A549 (cell line): Measurements from ENCODE around the gene FCGR3B.
"Not testable (repeated sequence)": the region's sequence is repeated elsewhere in the genome, so short reads cannot be mapped to it uniquely, and the experiment has no call there.

Source experiments
- CHD2 ChIP-seq: fragments of 150-350 bp; IDR thresholded peaks from 2 replicates; pipeline ENCODE4 v1.6.1; 2014; ENCODE audit warnings: low read length; ENCODE audit not compliant: partially characterized antibody
- EP300 ChIP-seq, 2 experiments: fragments of >200 bp; sonication (Bioruptor Twin); formaldehyde crosslinking; IDR thresholded peaks; 2 replicates in 1 of 2; 3 replicates in 1 of 2; pipeline ENCODE4 v1.6.1; 2016 to 2017
- MAZ ChIP-seq: fragments of 150-350 bp; IDR thresholded peaks from 2 replicates; pipeline ENCODE4 v1.6.1; 2014; ENCODE audit warnings: antibody characterized with exemption, low read depth, low read length, borderline replicate concordance
- NFE2L2 ChIP-seq: fragments of 150-350 bp; conservative IDR thresholded peaks from 2 replicates; pipeline ENCODE4 v1.6.1; 2014; ENCODE audit warnings: low read length
- NR3C1 ChIP-seq: fragments of >200 bp; sonication (Bioruptor Twin); formaldehyde crosslinking; IDR thresholded peaks from 3 replicates; pipeline ENCODE4 v1.6.1; 2017
- PHF8 ChIP-seq: fragments of 200-600 bp; sonication (generic); IDR thresholded peaks from 2 replicates; pipeline ENCODE4 v1.6.1; 2016; ENCODE audit warnings: low read depth, mild to moderate bottlenecking, antibody characterized with exemption, moderate library complexity, borderline replicate concordance
- POLR2A ChIP-seq: IDR thresholded peaks from 2 replicates; pipeline ENCODE4 v1.6.1; 2012; ENCODE audit warnings: mild to moderate bottlenecking, low read length
- RNF2 ChIP-seq: fragments of 200-600 bp; sonication (generic); IDR thresholded peaks from 2 replicates; pipeline ENCODE4 v1.6.1; 2016; ENCODE audit warnings: low read depth, mild to moderate bottlenecking, antibody characterized with exemption, moderate library complexity, borderline replicate concordance
- TFCP2L1 ChIP-seq: fragments of 250-450 bp; sonication (Bioruptor Pico); IDR thresholded peaks from 2 replicates; pipeline ENCODE4 v1.5.0; 2021; ENCODE audit warnings: mild to moderate bottlenecking
- ZC3H11A ChIP-seq: fragments of 450-650 bp; IDR thresholded peaks from 2 replicates; pipeline ENCODE4 v1.6.1; 2014; ENCODE audit warnings: antibody characterized with exemption, mild to moderate bottlenecking
- TF ChIP-seq, protein P1 (sequence below): fragments of >200 bp; sonication (Bioruptor Twin); formaldehyde crosslinking; IDR thresholded peaks from 3 replicates; pipeline ENCODE4 v1.5.1; 2016
- TF ChIP-seq, protein P2 (sequence below): fragments of >200 bp; sonication (Bioruptor Twin); formaldehyde crosslinking; IDR thresholded peaks from 3 replicates; pipeline ENCODE4 v1.6.1; 2016
- TF ChIP-seq, protein P3 (sequence below): IDR thresholded peaks from 2 replicates; pipeline ENCODE4 v1.6.1; 2012; ENCODE audit warnings: low read depth, borderline replicate concordance
- TF ChIP-seq, protein P4 (sequence below): fragments of 450-650 bp; IDR thresholded peaks from 2 replicates; pipeline ENCODE4 v1.6.1; 2014; ENCODE audit warnings: antibody characterized with exemption

DNA sequence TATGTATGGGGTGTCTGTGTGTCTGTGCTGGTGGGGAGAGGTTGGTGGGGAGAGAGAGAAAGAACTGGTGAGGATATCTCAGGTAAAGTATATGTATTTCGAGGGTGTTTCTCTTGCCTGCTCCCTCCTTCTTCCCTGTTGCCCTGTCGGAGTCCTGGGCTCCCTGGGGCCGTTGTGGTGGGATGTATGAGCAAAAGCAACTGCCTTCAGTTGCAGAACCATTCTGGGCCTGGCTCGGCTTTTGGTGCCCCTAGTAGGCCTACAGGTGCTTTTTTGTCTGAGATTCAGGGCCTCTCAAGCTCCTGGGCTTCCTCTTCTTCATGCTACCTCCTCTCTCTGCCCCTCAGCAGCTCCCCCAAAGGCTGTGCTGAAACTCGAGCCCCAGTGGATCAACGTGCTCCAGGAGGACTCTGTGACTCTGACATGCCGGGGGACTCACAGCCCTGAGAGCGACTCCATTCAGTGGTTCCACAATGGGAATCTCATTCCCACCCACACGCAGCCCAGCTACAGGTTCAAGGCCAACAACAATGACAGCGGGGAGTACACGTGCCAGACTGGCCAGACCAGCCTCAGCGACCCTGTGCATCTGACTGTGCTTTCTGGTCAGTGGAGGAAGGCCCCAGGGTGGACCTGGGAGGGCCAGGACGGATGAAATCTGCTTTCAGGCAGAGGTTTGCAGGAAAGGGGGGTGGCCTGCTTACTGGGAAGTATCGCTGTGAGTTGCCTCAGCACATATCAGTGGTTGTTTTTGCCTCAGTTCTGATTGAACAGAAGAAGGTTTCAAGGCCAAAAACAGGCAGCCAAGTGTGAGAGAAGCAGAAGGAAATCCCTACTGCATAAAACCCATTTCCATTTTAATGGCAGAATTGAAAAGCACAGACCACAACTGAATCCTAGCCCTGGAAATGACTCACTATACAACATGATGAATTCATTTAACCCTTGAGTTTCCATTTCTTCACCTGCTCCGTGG, 40.4 kb upstream of the FCGR3B start:
- TF ChIP-seq, protein P1, sequence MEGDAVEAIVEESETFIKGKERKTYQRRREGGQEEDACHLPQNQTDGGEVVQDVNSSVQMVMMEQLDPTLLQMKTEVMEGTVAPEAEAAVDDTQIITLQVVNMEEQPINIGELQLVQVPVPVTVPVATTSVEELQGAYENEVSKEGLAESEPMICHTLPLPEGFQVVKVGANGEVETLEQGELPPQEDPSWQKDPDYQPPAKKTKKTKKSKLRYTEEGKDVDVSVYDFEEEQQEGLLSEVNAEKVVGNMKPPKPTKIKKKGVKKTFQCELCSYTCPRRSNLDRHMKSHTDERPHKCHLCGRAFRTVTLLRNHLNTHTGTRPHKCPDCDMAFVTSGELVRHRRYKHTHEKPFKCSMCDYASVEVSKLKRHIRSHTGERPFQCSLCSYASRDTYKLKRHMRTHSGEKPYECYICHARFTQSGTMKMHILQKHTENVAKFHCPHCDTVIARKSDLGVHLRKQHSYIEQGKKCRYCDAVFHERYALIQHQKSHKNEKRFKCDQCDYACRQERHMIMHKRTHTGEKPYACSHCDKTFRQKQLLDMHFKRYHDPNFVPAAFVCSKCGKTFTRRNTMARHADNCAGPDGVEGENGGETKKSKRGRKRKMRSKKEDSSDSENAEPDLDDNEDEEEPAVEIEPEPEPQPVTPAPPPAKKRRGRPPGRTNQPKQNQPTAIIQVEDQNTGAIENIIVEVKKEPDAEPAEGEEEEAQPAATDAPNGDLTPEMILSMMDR, result not testable (repeated sequence)
- not testable (repeated sequence) for TF ChIP-seq RNF2; EP300 (IDR thresholded peaks at IDR 0.05); ZC3H11A; NFE2L2; POLR2A; PHF8; MAZ; CHD2; NR3C1; TFCP2L1
- TF ChIP-seq, protein P2, sequence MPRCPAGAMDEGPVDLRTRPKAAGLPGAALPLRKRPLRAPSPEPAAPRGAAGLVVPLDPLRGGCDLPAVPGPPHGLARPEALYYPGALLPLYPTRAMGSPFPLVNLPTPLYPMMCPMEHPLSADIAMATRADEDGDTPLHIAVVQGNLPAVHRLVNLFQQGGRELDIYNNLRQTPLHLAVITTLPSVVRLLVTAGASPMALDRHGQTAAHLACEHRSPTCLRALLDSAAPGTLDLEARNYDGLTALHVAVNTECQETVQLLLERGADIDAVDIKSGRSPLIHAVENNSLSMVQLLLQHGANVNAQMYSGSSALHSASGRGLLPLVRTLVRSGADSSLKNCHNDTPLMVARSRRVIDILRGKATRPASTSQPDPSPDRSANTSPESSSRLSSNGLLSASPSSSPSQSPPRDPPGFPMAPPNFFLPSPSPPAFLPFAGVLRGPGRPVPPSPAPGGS, result not testable (repeated sequence)
- TF ChIP-seq, protein P3, sequence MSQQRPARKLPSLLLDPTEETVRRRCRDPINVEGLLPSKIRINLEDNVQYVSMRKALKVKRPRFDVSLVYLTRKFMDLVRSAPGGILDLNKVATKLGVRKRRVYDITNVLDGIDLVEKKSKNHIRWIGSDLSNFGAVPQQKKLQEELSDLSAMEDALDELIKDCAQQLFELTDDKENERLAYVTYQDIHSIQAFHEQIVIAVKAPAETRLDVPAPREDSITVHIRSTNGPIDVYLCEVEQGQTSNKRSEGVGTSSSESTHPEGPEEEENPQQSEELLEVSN, result not testable (repeated sequence)
- TF ChIP-seq, protein P4, sequence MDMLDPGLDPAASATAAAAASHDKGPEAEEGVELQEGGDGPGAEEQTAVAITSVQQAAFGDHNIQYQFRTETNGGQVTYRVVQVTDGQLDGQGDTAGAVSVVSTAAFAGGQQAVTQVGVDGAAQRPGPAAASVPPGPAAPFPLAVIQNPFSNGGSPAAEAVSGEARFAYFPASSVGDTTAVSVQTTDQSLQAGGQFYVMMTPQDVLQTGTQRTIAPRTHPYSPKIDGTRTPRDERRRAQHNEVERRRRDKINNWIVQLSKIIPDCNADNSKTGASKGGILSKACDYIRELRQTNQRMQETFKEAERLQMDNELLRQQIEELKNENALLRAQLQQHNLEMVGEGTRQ, result not testable (repeated sequence)
